ENCODE data around the gene WDR88. TPM values are rescaled to one million over a fixed set of nuclear protein-coding genes. Genes with fewer than 3 reads are reported as not detected.

Gene WDR88
- total and polyA plus RNA-seq, 10 of the 15 experiments (the other 5 are each of a cell fraction or from before 2014, with no cell fraction given): 0.19 to 0.34 TPM; not detected in 8

GRCh38 chr19:33111587-33111986 lies 20.3 kb upstream of the WDR88 start:
- H2AFZ ChIP-seq (ENCODE audit: control insufficient read depth, low read depth, low read length): no peak overlapping the region
- WGBS (ENCODE audit: insufficient coverage, insufficient replicate concordance, low lambda C conversion rate, missing lambda C conversion rate): 93% methylated on average over 6 of the region's 11 CpGs
- intact Hi-C loops (cut with micrococcal nuclease; ENCODE audit: unreplicated experiment) (no loop called here), in situ Hi-C loops (cut with MboI) (no loop called here)
- DNase-seq (ENCODE audit: low read depth, low spot score) (no peak), ATAC-seq (no peak), FAIRE-seq (no peak)
- no peak for TF ChIP-seq NFYB (IDR thresholded peaks at IDR 0.05; ENCODE audit: insufficient read depth, low read depth, low read length)
- no peak for TF ChIP-seq KLF5 (IDR thresholded peaks at IDR 0.05; ENCODE audit: partially characterized antibody)
- TF ChIP-seq BRCA1 (IDR thresholded peaks at IDR 0.05; ENCODE audit: low read depth, low read length): no peak
- no peak for TF ChIP-seq E2F8 (IDR thresholded peaks at IDR 0.05; ENCODE audit: low read depth, partially characterized antibody)
- no peak for TF ChIP-seq ZNF622 (IDR thresholded peaks at IDR 0.05)
- no peak for TF ChIP-seq KDM1A (IDR thresholded peaks at IDR 0.05; ENCODE audit: borderline replicate concordance)
- no peak for TF ChIP-seq CREB1 (IDR thresholded peaks at IDR 0.05; ENCODE audit: low read depth)
- no peaks in the 10 kb centered on the region for H3K4me1 ChIP-seq (ENCODE audit: control insufficient read depth, insufficient read depth, low read length)
- ChIA-PET RAD21 (ENCODE audit: unreplicated experiment) (no interaction called here), CTCF (no interaction called here), POLR2A (interaction anchor here (0.6 kb wide), 1 partner anchor 11 kb away, joined by 5 read pairs; no protein-coding TSS in a partner anchor), SMC1A (ENCODE audit: uncharacterized antibody, unreplicated experiment) (no interaction called here)
- no peaks in the 10 kb centered on the region for H3K27me3 ChIP-seq (replicated peaks in 1 of 2; ENCODE audit: control insufficient read depth in 2 of 2, insufficient read depth in 2 of 2, low read length in 1 of 2)
- BruUV-seq (replicated peaks): no TSS peak
- H4K20me1 ChIP-seq (ENCODE audit: control insufficient read depth, insufficient read depth): no peaks in the 10 kb centered on the region
- H3K27ac ChIP-seq (ENCODE audit: control insufficient read depth, insufficient read depth): no peak overlapping the region
- H3K79me2 ChIP-seq (ENCODE audit: control insufficient read depth, insufficient read depth, low read length): no peaks in the 10 kb centered on the region
- H3K4me3 ChIP-seq: no peak overlapping the region
- no peaks in the 10 kb centered on the region for H3K9me3 ChIP-seq (replicated peaks; ENCODE audit: control insufficient read depth, insufficient read depth, low read length)
- H3K9ac ChIP-seq (ENCODE audit: control insufficient read depth, insufficient read depth, low read length): no peak overlapping the region
- H3K4me2 ChIP-seq (ENCODE audit: control insufficient read depth, insufficient read depth): no peak overlapping the region
- peaks cover 6 to 16% of the 10 kb centered on the region in 2 experiments for H3K36me3 ChIP-seq (ENCODE audit: control insufficient read depth in 2 of 2, insufficient read depth in 2 of 2, low read length in 1 of 2)

All from GM12878 (cell line).